Smooth muscle cell (in vitro differentiated cells): ENCODE measurements around the gene GAREM1. TPM values are rescaled to one million over a fixed set of nuclear protein-coding genes. Genes with fewer than 3 reads are reported as not detected.

Source experiments
- DNase-seq: peaks from one replicate; lab custom pipeline; 2025; ENCODE audit not compliant: unreplicated experiment; lab: John Stamatoyannopoulos, UW
- H2AFZ ChIP-seq: fragments of 200-600 bp; sonication (generic); 2 replicates; pipeline ENCODE4 v1.6.0; 2016; ENCODE audit warnings: antibody characterized with exemption, low read depth, mild to moderate bottlenecking
- H3F3A ChIP-seq: fragments of 200-600 bp; sonication (generic); 2 replicates; pipeline ENCODE4 v1.6.0; 2017; ENCODE audit warnings: antibody characterized with exemption, low read depth
- H3K27ac ChIP-seq: fragments of 200-600 bp; sonication (generic); 2 replicates; pipeline ENCODE4 v1.5.1; 2016; ENCODE audit warnings: low read depth, mild to moderate bottlenecking
- H3K27me3 ChIP-seq: fragments of 200-600 bp; sonication (generic); 2 replicates; pipeline ENCODE4 v1.6.1; 2016; ENCODE audit warnings: low read depth, mild to moderate bottlenecking
- H3K36me3 ChIP-seq: fragments of 200-600 bp; sonication (generic); 2 replicates; pipeline ENCODE4 v1.5.1; 2016; ENCODE audit warnings: low read depth
- H3K4me1 ChIP-seq: fragments of 200-600 bp; sonication (generic); 2 replicates; pipeline ENCODE4 v1.5.1; 2016; ENCODE audit warnings: low read depth
- H3K4me2 ChIP-seq: fragments of 200-600 bp; sonication (generic); 2 replicates; pipeline ENCODE4 v1.6.0; 2016; ENCODE audit warnings: mild to moderate bottlenecking
- H3K4me3 ChIP-seq: fragments of 200-600 bp; sonication (generic); 2 replicates; pipeline ENCODE4 v1.5.1; 2016; ENCODE audit warnings: mild to moderate bottlenecking
- H3K79me2 ChIP-seq: fragments of 200-600 bp; sonication (generic); 2 replicates; pipeline ENCODE4 v1.6.0; 2016; ENCODE audit warnings: low read depth, mild to moderate bottlenecking
- H3K9ac ChIP-seq: fragments of 200-600 bp; sonication (generic); 2 replicates; pipeline ENCODE4 v1.6.0; 2016; ENCODE audit warnings: low read depth
- H3K9me3 ChIP-seq: fragments of 200-600 bp; sonication (generic); replicated peaks from 2 replicates; pipeline ENCODE4 v1.5.1; 2016; ENCODE audit warnings: low read depth
- H4K20me1 ChIP-seq: fragments of 200-600 bp; sonication (generic); 2 replicates; pipeline ENCODE4 v1.6.0; 2016; ENCODE audit warnings: low read depth
- CTCF ChIP-seq: fragments of 200-600 bp; sonication (generic); IDR thresholded peaks from 2 replicates; pipeline ENCODE4 v1.5.1; 2017; ENCODE audit warnings: borderline replicate concordance, mild to moderate bottlenecking, antibody characterized with exemption; ENCODE audit not compliant: insufficient read depth, poor library complexity, severe bottlenecking
- WGBS: methylation state at CpG from one replicate; pipeline ENCODE4 v1.1.7; 2016; ENCODE audit warnings: low lambda C conversion rate; 5-methylcytosine and 5-hydroxymethylcytosine counted together
- polyA plus RNA-seq: library from polyadenylated mRNA; unstranded; fragments of >200 nt; fragmentation: Nextera tagmentation; extraction: Ambion mirVana; gene quantifications from 2 replicates; pipeline ENCODE4 v1.2.1, GENCODE V29; 2016
- total RNA-seq: library from RNA; depleted of rRNA; stranded (reverse); fragments of >200 nt; gene quantifications from 2 replicates; pipeline ENCODE4 v1.2.3, GENCODE V29; 2014

Gene GAREM1
- total and polyA plus RNA-seq, 2 experiments from 2014 or later: 0.33 to 13.4 TPM

GRCh38 chr18:32450026-32450691, 20.5 kb downstream of the GAREM1 start:
- H3K27ac ChIP-seq: no peak overlapping the region
- no peak for DNase-seq

GRCh38 chr18:32446780-32447179, 23.9 kb downstream of the GAREM1 start:
- H3K4me3 ChIP-seq: no peak overlapping the region
- H3K27me3 ChIP-seq: no peaks in the 10 kb centered on the region
- no peak overlapping the region for H2AFZ ChIP-seq
- H3K27ac ChIP-seq: no peak overlapping the region
- no peak overlapping the region for H3K4me2 ChIP-seq
- no peaks in the 10 kb centered on the region for H3K36me3 ChIP-seq
- H4K20me1 ChIP-seq: no peaks in the 10 kb centered on the region
- WGBS: 47% methylated on average over 3 of the region's 3 CpGs
- H3K9ac ChIP-seq: no peak overlapping the region
- H3K79me2 ChIP-seq: no peaks in the 10 kb centered on the region
- H3K4me1 ChIP-seq: no peaks in the 10 kb centered on the region
- TF ChIP-seq CTCF: no peak
- no peaks in the 10 kb centered on the region for H3F3A ChIP-seq
- H3K9me3 ChIP-seq: no peaks in the 10 kb centered on the region
- no peak for DNase-seq

More at GRCh38 chr18:32450026-32450691, 20.5 kb downstream of the GAREM1 start:
- Histone ChIP-seq H3K79me2 (no peaks in the 10 kb centered on the region), H3K4me1 (no peaks in the 10 kb centered on the region), H3K9me3 (no peaks in the 10 kb centered on the region), H3K4me3 (no peak overlapping the region), H3K4me2 (no peak overlapping the region), H3K36me3 (no peaks in the 10 kb centered on the region), H2AFZ (no peak overlapping the region), H3F3A (no peaks in the 10 kb centered on the region), H3K27me3 (no peaks in the 10 kb centered on the region), H4K20me1 (no peaks in the 10 kb centered on the region), H3K9ac (no peak overlapping the region)
- no peak for TF ChIP-seq CTCF
- WGBS: 95% methylated on average over 3 of the region's 3 CpGs

- no peak for TF ChIP-seq CTCF
- Histone ChIP-seq H2AFZ (no peak overlapping the region), H3K9me3 (no peaks in the 10 kb centered on the region), H3K27ac (no peak overlapping the region), H3K4me1 (no peaks in the 10 kb centered on the region), H3K27me3 (no peaks in the 10 kb centered on the region), H3K36me3 (no peaks in the 10 kb centered on the region), H3K9ac (no peak overlapping the region), H3K4me3 (no peak overlapping the region), H3K79me2 (no peaks in the 10 kb centered on the region), H3K4me2 (no peak overlapping the region), H4K20me1 (no peaks in the 10 kb centered on the region), H3F3A (no peaks in the 10 kb centered on the region)
- 94% methylated on average over 1 of the region's 1 CpG for WGBS
- DNase-seq: no peak
These were observed 24.8 kb downstream of the GAREM1 start for GRCh38 chr18:32445846-32446245.

- Histone ChIP-seq H3K4me3 (no peak overlapping the region), H3K79me2 (no peaks in the 10 kb centered on the region), H3K27ac (no peak overlapping the region), H3F3A (no peaks in the 10 kb centered on the region), H4K20me1 (no peaks in the 10 kb centered on the region), H2AFZ (no peak overlapping the region), H3K27me3 (no peaks in the 10 kb centered on the region), H3K9me3 (no peaks in the 10 kb centered on the region), H3K4me1 (no peaks in the 10 kb centered on the region), H3K36me3 (no peaks in the 10 kb centered on the region), H3K4me2 (no peak overlapping the region), H3K9ac (no peak overlapping the region)
- no peak for DNase-seq
- WGBS: 98% methylated on average over 5 of the region's 5 CpGs
- TF ChIP-seq CTCF: no peak
These were observed 26.9 kb downstream of the GAREM1 start for GRCh38 chr18:32443706-32444215.
